HepG2 (cell line): ENCODE measurements around the gene SRRM1. TPM values are rescaled to one million over a fixed set of nuclear protein-coding genes. Genes with fewer than 3 reads are reported as not detected.

Experiments used
- ISL2 ChIP-seq: sonication (generic); formaldehyde crosslinking; IDR thresholded peaks from 2 replicates; pipeline ENCODE4 v1.5.0; 2020; ENCODE audit warnings: missing genetic modification reagents
- KLF13 ChIP-seq: sonication (generic); formaldehyde crosslinking; IDR thresholded peaks from 2 replicates; pipeline ENCODE4 v1.4.0; 2020; ENCODE audit warnings: mild to moderate bottlenecking, missing genetic modification reagents
- MAZ ChIP-seq, 2 experiments: sonication (generic) in 1 of 2; formaldehyde crosslinking in 1 of 2; IDR thresholded peaks; 2 replicates each; pipeline versions ENCODE4 v1.5.0 to v1.6.1; 2012 to 2020; ENCODE audit warnings: low read depth in 2 of 2, mild to moderate bottlenecking in 2 of 2, borderline replicate concordance in 1 of 2, improper control_type of control experiment in 1 of 2, low read length in 1 of 2, missing genetic modification reagents in 1 of 2, moderate library complexity in 1 of 2
- NCOA1 ChIP-seq: sonication (generic); formaldehyde crosslinking; IDR thresholded peaks from 2 replicates; pipeline ENCODE4 v1.9.0; 2021; ENCODE audit warnings: missing genetic modification reagents
- NR1H2 ChIP-seq: sonication (generic); formaldehyde crosslinking; IDR thresholded peaks from 2 replicates; pipeline ENCODE4 v1.8.1; 2022; ENCODE audit warnings: low read depth, missing genetic modification reagents, borderline replicate concordance
- PRPF4 ChIP-seq: fragments of 200-400 bp; formaldehyde crosslinking; IDR thresholded peaks from 2 replicates; pipeline ENCODE4 v1.6.1; 2016; ENCODE audit warnings: low read length, low read depth; ENCODE audit not compliant: poor library complexity, severe bottlenecking
- SOX6 ChIP-seq, 2 experiments: fragments of 450-650 bp in 1 of 2; sonication (generic) in 1 of 2; formaldehyde crosslinking in 1 of 2; IDR thresholded peaks; 2 replicates each; pipeline versions ENCODE4 v1.4.0 to v1.6.1; 2017 to 2020; ENCODE audit warnings: antibody characterized with exemption in 1 of 2, mild to moderate bottlenecking in 1 of 2, missing genetic modification reagents in 1 of 2
- SP140L ChIP-seq: sonication (generic); formaldehyde crosslinking; IDR thresholded peaks from 2 replicates; pipeline ENCODE4 v1.4.0; 2020; ENCODE audit warnings: missing genetic modification reagents, borderline replicate concordance
- TBP ChIP-seq: sonication (generic); formaldehyde crosslinking; IDR thresholded peaks from 2 replicates; pipeline ENCODE4 v1.5.0; 2020; ENCODE audit warnings: missing genetic modification reagents
- ZNF782 ChIP-seq: sonication (generic); formaldehyde crosslinking; IDR thresholded peaks from 2 replicates; pipeline ENCODE4 v1.4.0; 2020; ENCODE audit warnings: missing genetic modification reagents, mild to moderate bottlenecking, borderline replicate concordance
- ZNF788 ChIP-seq: sonication (generic); formaldehyde crosslinking; IDR thresholded peaks from 2 replicates; pipeline ENCODE4 v1.5.0; 2020; ENCODE audit warnings: mild to moderate bottlenecking, missing genetic modification reagents, borderline replicate concordance
- polyA plus RNA-seq, 8 experiments: library from polyadenylated mRNA; depleted of rRNA in 3 of 8; stranded (reverse) in 7 of 8; unstranded in 1 of 8; fragments of >200 nt; fragmentation: Illumina TruSeq in 4 of 8; extraction: Trizol in 4 of 8; gene quantifications; 2 replicates each; pipeline versions ENCODE4 v1.2.1 to v1.2.3, GENCODE V29; 2011 to 2016; ENCODE audit warnings: low read depth in 4 of 8, missing spikeins in 1 of 8, mixed read lengths in 1 of 8; ENCODE audit not compliant: insufficient read depth in 1 of 8
- total RNA-seq, 5 experiments: library from RNA; depleted of rRNA; stranded (reverse); fragments of >200 nt; fragmentation: Illumina TruSeq; extraction: Trizol; gene quantifications; 2 replicates each; pipeline ENCODE4 v1.2.3, GENCODE V29; 2016; ENCODE audit warnings: low read depth in 1 of 5
- TF ChIP-seq, protein P1 (sequence below): IDR thresholded peaks from 2 replicates; pipeline ENCODE4 v1.4.0; 2020; ENCODE audit warnings: mild to moderate bottlenecking, missing genetic modification reagents
- TF ChIP-seq, protein P2 (sequence below): sonication (generic); formaldehyde crosslinking; IDR thresholded peaks from 2 replicates; pipeline ENCODE4 v1.9.0; 2022; ENCODE audit warnings: low read depth, missing genetic modification reagents
- TF ChIP-seq, protein P3 (sequence below): sonication (generic); formaldehyde crosslinking; IDR thresholded peaks from 2 replicates; pipeline ENCODE4 v1.8.1; 2023; ENCODE audit warnings: mild to moderate bottlenecking, inconsistent platforms, moderate library complexity, missing genetic modification reagents, borderline replicate concordance
- TF ChIP-seq, protein P4 (sequence below): sonication (generic); formaldehyde crosslinking; IDR thresholded peaks from 2 replicates; pipeline ENCODE4 v1.8.1; 2023; ENCODE audit warnings: mild to moderate bottlenecking, missing genetic modification reagents, borderline replicate concordance
- TF ChIP-seq, protein P5 (sequence below): fragments of 450-650 bp; IDR thresholded peaks from 2 replicates; pipeline ENCODE4 v1.6.1; 2017; ENCODE audit warnings: mild to moderate bottlenecking

SRRM1 gene
- total and polyA plus RNA-seq, 2 of the 13 experiments (the other 11 are each of a cell fraction or from before 2014, with no cell fraction given) = 31.6 to 44.5 TPM

DNA sequence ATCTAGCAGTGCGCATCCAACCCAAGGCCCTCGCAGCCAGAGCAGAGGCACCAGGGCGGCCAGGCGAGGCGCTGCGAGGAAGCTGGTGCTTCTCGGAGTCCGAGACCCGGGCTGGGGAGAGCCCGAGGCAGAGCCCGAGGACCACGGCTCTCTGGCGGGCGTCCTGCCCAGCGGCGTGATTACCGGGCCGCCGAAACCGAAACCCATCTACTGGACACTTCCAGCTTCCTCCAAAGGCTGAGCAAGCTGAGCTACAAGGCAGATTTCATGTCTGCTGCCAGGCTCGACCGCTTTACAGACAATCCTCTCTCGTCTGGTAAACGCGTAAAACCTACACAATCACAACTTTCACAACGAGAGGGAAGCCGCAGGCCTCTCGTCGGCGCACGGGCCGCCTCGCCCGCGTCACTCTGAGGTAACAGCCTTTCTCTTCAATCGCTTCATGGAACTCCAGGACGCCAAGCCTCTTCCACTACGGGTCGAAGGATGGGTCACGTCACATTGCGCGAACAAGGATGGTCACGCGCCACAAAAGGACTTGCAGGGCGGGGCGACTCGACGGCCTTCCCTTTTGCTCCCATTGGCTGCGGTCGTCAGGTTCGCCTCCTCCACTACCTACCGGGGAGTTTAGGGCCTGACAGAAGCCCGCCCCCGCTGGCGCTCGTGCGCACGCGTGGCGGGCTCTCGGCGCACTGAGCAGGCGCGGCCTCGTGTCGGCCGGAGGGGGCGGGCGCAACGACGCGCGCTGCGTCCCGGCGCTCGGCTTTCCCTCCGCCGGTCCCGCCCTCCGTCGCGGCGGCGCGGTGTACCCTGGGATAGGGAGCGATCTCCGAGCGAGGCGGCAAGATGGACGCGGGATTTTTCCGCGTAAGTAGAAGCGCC, at the start of gene SRRM1 (continued):
- TF ChIP-seq, protein P1, sequence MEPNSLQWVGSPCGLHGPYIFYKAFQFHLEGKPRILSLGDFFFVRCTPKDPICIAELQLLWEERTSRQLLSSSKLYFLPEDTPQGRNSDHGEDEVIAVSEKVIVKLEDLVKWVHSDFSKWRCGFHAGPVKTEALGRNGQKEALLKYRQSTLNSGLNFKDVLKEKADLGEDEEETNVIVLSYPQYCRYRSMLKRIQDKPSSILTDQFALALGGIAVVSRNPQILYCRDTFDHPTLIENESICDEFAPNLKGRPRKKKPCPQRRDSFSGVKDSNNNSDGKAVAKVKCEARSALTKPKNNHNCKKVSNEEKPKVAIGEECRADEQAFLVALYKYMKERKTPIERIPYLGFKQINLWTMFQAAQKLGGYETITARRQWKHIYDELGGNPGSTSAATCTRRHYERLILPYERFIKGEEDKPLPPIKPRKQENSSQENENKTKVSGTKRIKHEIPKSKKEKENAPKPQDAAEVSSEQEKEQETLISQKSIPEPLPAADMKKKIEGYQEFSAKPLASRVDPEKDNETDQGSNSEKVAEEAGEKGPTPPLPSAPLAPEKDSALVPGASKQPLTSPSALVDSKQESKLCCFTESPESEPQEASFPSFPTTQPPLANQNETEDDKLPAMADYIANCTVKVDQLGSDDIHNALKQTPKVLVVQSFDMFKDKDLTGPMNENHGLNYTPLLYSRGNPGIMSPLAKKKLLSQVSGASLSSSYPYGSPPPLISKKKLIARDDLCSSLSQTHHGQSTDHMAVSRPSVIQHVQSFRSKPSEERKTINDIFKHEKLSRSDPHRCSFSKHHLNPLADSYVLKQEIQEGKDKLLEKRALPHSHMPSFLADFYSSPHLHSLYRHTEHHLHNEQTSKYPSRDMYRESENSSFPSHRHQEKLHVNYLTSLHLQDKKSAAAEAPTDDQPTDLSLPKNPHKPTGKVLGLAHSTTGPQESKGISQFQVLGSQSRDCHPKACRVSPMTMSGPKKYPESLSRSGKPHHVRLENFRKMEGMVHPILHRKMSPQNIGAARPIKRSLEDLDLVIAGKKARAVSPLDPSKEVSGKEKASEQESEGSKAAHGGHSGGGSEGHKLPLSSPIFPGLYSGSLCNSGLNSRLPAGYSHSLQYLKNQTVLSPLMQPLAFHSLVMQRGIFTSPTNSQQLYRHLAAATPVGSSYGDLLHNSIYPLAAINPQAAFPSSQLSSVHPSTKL (CRISPR knock-in tag) = peak; percentile 42; the same call in 1 of the 2 replicates
- TF ChIP-seq, protein P2, sequence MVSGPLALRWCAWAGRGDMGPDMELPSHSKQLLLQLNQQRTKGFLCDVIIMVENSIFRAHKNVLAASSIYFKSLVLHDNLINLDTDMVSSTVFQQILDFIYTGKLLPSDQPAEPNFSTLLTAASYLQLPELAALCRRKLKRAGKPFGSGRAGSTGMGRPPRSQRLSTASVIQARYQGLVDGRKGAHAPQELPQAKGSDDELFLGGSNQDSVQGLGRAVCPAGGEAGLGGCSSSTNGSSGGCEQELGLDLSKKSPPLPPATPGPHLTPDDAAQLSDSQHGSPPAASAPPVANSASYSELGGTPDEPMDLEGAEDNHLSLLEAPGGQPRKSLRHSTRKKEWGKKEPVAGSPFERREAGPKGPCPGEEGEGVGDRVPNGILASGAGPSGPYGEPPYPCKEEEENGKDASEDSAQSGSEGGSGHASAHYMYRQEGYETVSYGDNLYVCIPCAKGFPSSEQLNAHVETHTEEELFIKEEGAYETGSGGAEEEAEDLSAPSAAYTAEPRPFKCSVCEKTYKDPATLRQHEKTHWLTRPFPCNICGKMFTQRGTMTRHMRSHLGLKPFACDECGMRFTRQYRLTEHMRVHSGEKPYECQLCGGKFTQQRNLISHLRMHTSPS = no peak
- TF ChIP-seq TBP (CRISPR knock-in tag) = no peak
- TF ChIP-seq SP140L (CRISPR knock-in tag) = peak; percentile 79; the same call in 1 of the 2 replicates
- peak; percentile 90; the same call in 1 of the 2 replicates for TF ChIP-seq ZNF788
- TF ChIP-seq, protein P3, sequence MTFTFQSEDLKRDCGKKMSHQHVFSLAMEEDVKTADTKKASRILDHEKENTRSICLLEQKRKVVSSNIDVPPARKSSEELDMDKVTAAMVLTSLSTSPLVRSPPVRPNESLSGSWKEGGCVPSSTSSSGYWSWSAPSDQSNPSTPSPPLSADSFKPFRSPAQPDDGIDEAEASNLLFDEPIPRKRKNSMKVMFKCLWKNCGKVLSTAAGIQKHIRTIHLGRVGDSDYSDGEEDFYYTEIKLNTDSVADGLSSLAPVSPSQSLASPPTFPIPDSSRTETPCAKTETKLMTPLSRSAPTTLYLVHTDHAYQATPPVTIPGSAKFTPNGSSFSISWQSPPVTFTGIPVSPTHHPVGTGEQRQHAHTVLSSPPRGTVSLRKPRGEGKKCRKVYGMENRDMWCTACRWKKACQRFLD (CRISPR knock-in tag) = no peak
- TF ChIP-seq PRPF4 = no peak
- no peak; the same call in 1 of the 2 replicates for TF ChIP-seq ISL2 (CRISPR knock-in tag)
- TF ChIP-seq KLF13 (CRISPR knock-in tag) = no peak
- TF ChIP-seq, protein P4, sequence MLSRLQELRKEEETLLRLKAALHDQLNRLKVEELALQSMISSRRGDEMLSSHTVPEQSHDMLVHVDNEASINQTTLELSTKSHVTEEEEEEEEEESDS (CRISPR knock-in tag) = 0 out of 2 replicates have a peak, but pooled peaks have one; percentile 41
- no peak for TF ChIP-seq MAZ (IDR thresholded peaks at IDR 0.05; ENCODE audit: borderline replicate concordance, low read depth, low read length)
- TF ChIP-seq MAZ (CRISPR knock-in tag; IDR thresholded peaks at IDR 0.05; ENCODE audit: low read depth) = no peak
- no peak for TF ChIP-seq SOX6 (IDR thresholded peaks at IDR 0.05)
- peak; percentile 75 for TF ChIP-seq SOX6 (CRISPR knock-in tag; IDR thresholded peaks at IDR 0.05)
- no peak for TF ChIP-seq NCOA1 (CRISPR knock-in tag)
- 0 out of 2 replicates have a peak, but pooled peaks have one; percentile 32 for TF ChIP-seq NR1H2 (CRISPR knock-in tag)
- TF ChIP-seq ZNF782 (CRISPR knock-in tag) = peak; percentile 90; the same call in 1 of the 2 replicates
- TF ChIP-seq, protein P5, sequence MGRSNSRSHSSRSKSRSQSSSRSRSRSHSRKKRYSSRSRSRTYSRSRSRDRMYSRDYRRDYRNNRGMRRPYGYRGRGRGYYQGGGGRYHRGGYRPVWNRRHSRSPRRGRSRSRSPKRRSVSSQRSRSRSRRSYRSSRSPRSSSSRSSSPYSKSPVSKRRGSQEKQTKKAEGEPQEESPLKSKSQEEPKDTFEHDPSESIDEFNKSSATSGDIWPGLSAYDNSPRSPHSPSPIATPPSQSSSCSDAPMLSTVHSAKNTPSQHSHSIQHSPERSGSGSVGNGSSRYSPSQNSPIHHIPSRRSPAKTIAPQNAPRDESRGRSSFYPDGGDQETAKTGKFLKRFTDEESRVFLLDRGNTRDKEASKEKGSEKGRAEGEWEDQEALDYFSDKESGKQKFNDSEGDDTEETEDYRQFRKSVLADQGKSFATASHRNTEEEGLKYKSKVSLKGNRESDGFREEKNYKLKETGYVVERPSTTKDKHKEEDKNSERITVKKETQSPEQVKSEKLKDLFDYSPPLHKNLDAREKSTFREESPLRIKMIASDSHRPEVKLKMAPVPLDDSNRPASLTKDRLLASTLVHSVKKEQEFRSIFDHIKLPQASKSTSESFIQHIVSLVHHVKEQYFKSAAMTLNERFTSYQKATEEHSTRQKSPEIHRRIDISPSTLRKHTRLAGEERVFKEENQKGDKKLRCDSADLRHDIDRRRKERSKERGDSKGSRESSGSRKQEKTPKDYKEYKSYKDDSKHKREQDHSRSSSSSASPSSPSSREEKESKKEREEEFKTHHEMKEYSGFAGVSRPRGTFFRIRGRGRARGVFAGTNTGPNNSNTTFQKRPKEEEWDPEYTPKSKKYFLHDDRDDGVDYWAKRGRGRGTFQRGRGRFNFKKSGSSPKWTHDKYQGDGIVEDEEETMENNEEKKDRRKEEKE = no peak
